Stimulated activated naive CD8-positive, alpha-beta T cell treated with anti-CD3 and anti-CD28 coated beads, Interleukin-15, Interleukin-2, amounts not matched to agents 100 ng/mL and 50 ng/mL, for 24 hours (primary cell): ENCODE results near the gene OR6C3.
"Not testable (repeated sequence)": the region's sequence is repeated elsewhere in the genome, so short reads cannot be mapped to it uniquely, and the experiment has no call there.

Experiments used
- H3K27ac Mint-ChIP-seq: one replicate; pipeline ENCODE4 v1.8.0; 2021; ENCODE audit warnings: mild to moderate bottlenecking, mixed read lengths
- H3K27me3 Mint-ChIP-seq: one replicate; pipeline ENCODE4 v1.8.0; 2021; ENCODE audit warnings: mixed read lengths
- H3K36me3 Mint-ChIP-seq: one replicate; pipeline ENCODE4 v1.8.0; 2021; ENCODE audit warnings: low read depth, mixed read lengths
- H3K4me1 Mint-ChIP-seq: one replicate; pipeline ENCODE4 v1.8.0; 2021; ENCODE audit warnings: low read depth, mixed read lengths
- H3K4me3 Mint-ChIP-seq: one replicate; pipeline ENCODE4 v1.8.0; 2021; ENCODE audit warnings: mild to moderate bottlenecking, mixed read lengths
- H3K9me3 Mint-ChIP-seq: one replicate; pipeline ENCODE4 v1.8.0; 2021; ENCODE audit warnings: mixed read lengths

The OR6C3 gene

DNA sequence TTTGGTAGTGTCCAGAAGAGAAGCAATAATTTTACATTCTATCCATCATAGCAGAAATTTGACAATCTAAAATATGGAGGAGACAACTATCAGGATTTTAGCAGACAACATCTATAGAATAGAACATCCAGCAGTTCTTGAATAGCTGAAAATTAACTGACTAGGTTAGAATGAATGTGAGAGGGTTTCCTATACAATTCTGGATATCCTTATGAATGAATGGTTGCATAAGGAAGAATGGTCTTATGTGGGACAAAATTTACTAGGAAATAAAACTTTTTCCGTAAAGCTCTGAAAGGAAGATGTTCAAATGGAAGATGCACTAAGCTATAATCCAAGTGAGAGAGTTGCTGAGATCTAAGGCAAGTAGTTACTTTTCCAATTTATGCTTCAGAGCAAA lies at the start of gene OR6C3:
TSS of gene OR6C3 (plus strand) at position 301 of the 400 bp plus-strand sequence. CDS start 955 bp downstream, outside the sequence.
- H3K4me1 Mint-ChIP-seq, result no peaks in the 10 kb centered on the region
- no peak within 1 kb of the TSS for H3K27ac Mint-ChIP-seq
- H3K27me3 Mint-ChIP-seq, result peaks cover 7% of the 10 kb centered on the region
- H3K4me3 Mint-ChIP-seq, result no peak within 1 kb of the TSS
- no peaks in the 10 kb centered on the region for H3K9me3 Mint-ChIP-seq
- H3K36me3 Mint-ChIP-seq, result no peaks in the 10 kb centered on the region

DNA sequence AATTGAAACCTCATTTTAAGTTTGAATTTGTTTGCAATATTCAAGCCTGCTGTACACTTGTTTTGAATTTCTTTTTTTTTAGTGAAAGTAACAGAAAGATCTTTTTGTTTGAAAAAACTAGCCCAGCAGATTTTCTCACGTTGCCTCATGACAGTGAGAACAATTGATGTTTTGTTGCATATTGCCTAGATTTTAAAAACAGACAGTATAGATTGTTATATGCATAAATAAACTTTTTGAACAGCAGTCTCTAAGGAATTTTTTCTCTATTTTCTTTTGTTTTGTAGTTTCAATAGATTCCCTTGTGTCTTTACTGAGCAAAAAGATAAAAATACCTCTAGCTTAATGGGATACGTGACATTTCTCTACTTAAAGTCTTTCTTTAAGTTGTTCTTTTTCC lies 49.6 kb upstream of the OR6C3 start:
- Mint-ChIP-seq H3K9me3 (no peaks in the 10 kb centered on the region), H3K27ac (no peak overlapping the region), H3K36me3 (no peaks in the 10 kb centered on the region), H3K4me3 (no peak overlapping the region), H3K27me3 (peaks cover 41% of the 10 kb centered on the region), H3K4me1 (no peaks in the 10 kb centered on the region)

DNA sequence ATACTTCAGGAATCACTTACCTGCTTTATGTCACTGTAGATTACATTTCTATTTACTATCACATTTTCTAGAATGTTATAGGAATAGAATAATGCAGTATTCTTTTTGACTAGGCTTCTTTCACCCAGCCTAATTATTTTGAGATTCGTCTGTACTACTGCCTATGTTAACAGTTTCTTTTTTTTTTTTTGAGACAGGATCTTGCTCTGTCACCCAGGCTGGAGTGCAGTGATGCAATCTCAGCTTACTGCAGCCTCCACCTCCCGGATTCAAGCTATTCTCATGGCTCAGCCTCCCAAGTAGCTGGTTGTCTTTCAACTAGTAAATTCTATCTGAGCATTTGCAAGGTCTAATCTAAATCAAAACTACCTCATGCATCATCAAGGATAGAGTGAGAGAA lies 40.5 kb upstream of the OR6C3 start:
- no peaks in the 10 kb centered on the region for H3K36me3 Mint-ChIP-seq
- no peaks in the 10 kb centered on the region for H3K4me1 Mint-ChIP-seq
- peaks cover 17% of the 10 kb centered on the region for H3K27me3 Mint-ChIP-seq
- H3K9me3 Mint-ChIP-seq, result no peaks in the 10 kb centered on the region
- no peak overlapping the region for H3K4me3 Mint-ChIP-seq
- no peak overlapping the region for H3K27ac Mint-ChIP-seq

DNA sequence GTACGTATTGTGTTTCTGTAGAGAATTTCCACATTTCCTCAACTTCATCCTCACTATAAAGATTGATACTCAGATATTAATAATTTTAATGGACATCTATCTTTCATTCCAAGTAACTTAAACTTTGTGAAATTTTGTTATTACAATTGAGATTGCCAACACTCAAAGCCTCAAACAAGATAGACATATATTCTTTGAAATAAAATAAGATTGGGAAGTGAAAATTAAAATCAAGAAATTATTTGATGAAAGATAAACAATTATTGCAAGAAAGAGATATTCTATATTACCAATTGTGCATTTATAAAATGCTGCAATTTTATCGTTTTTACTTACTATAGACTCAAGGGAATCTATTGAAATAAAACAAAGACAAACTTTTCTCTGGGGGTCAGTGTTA lies 34.1 kb upstream of the OR6C3 start, which contains the start of gene OR6C6:
TSS of gene OR6C6 (minus strand) at position 101 of the 400 bp plus-strand sequence. CDS start 1,337 bp downstream, outside the sequence.
- Mint-ChIP-seq H3K4me1 (no peaks in the 10 kb centered on the region), H3K9me3 (peaks cover 4% of the 10 kb centered on the region), H3K36me3 (no peaks in the 10 kb centered on the region), H3K27me3 (peaks cover 19% of the 10 kb centered on the region), H3K27ac (no peak within 1 kb of the TSS), H3K4me3 (no peak within 1 kb of the TSS)

DNA sequence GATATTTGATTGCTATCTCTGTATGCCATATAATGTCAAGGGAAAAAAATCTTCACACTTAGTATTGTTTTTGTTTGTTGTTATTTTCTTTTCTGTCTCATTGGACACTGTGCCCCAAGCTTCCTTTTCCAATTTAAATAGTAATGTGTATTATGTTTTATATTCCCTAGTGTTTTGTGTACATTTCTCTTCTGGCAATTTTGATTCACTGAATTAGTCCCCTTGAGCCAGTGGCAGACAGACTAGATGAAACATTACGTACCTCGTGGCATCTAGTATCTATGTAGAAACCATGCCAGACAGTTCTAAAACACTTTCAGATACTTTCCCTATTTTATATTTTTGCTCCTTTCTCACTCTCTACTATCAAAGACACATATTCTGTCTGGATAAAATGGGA lies 16.5 kb upstream of the OR6C3 start, which contains the start of gene OR6C1:
TSS of gene OR6C1 (plus strand) at position 301 of the 400 bp plus-strand sequence. CDS start 6,257 bp downstream, outside the sequence.
- Mint-ChIP-seq H3K4me1 (no peaks in the 10 kb centered on the region), H3K27me3 (peaks cover 29% of the 10 kb centered on the region), H3K27ac (no peak within 1 kb of the TSS), H3K4me3 (no peak within 1 kb of the TSS), H3K36me3 (no peaks in the 10 kb centered on the region), H3K9me3 (peaks cover 1% of the 10 kb centered on the region)

DNA sequence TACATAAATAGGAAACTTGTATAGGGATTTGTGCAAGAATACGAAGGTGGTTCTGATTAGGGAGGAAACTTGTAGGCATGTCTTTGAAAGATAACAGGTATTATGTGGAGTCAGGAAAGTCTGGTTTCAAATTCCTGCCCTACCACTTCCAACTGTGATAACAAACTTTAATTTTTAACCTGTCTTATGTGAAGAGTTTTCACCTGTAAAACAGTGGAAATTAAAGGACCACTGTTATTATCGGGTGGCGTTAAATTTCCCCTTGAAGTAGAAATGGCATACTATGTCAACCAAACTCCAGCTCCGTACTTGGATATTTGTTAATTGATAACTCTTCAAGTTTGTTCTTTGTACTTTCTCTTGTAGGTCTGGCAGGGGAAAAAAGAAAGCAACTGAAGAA lies 10.3 kb upstream of the OR6C3 start:
- Mint-ChIP-seq H3K36me3 (no peaks in the 10 kb centered on the region), H3K27me3 (peaks cover 21% of the 10 kb centered on the region), H3K4me3 (no peak overlapping the region), H3K9me3 (peaks cover 3% of the 10 kb centered on the region), H3K4me1 (no peaks in the 10 kb centered on the region), H3K27ac (no peak overlapping the region)

DNA sequence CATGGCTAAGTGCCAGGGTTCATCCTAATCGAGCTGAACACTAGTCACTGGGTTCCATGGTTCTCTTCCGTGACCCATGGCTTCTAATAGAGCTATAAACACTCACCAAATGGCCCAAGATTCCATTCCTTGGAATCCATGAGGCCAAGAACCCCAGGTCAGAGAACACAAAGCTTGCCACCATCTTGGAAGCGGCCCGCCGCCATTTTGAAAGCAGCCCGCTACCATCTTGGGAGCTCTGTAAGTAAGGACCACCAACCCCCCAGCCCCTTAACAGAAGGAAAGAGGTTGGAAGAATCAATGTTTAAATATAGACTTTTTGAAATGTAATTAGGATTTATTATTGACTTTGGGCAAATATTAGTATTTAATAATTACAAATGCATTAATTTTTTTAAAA lies 4.7 kb upstream of the OR6C3 start:
- not testable (repeated sequence) for H3K4me3 Mint-ChIP-seq, H3K9me3 Mint-ChIP-seq, H3K36me3 Mint-ChIP-seq, H3K4me1 Mint-ChIP-seq, H3K27ac Mint-ChIP-seq
- H3K27me3 Mint-ChIP-seq, result peaks cover 17% of the 10 kb centered on the region

DNA sequence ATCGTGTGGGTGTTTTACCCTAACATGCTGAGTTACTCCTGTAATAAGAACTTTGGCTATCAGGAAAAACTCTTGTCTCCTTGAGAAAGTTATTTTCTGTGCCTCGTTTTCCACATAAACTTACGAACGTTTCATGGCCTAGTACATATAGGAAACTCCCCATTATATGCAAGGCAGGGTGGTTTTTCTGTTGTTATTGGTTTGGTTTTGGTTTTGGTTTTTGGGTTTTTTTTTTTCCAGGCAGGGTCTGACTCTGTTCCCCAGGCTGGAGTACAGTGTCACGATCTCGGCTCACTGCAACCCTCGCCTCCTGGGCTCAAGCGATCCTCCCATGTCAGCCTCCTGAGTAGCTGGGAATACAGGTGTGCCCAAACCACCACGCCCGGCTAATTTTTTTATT lies 5.5 kb downstream of the OR6C3 start:
- Mint-ChIP-seq H3K27me3 (peaks cover 4% of the 10 kb centered on the region), H3K36me3 (no peaks in the 10 kb centered on the region), H3K4me1 (no peaks in the 10 kb centered on the region), H3K27ac (no peak overlapping the region), H3K4me3 (no peak overlapping the region), H3K9me3 (no peaks in the 10 kb centered on the region)

DNA sequence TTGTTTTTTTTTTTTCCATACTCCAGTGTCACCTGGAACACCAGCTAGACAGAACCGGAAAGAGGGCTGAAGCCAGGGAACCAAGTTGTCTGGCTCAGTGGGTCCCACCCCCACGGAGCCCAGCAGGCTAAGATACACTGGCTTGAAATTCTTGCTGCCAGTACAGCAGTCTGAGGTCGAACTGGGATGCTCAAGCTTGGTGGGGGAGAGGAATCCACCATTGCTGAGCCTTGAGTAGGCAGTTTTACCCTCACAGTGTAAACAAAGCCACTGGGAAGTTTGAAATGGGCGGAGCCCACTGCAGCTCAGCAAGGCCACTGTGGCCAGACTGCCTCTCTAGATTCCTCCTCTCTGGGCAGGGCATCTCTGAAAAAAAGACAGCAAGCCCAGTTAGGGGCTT lies 24.8 kb downstream of the OR6C3 start:
- not testable (repeated sequence) for H3K4me1 Mint-ChIP-seq, H3K9me3 Mint-ChIP-seq, H3K27ac Mint-ChIP-seq, H3K4me3 Mint-ChIP-seq, H3K36me3 Mint-ChIP-seq
- H3K27me3 Mint-ChIP-seq, result peaks cover 33% of the 10 kb centered on the region

DNA sequence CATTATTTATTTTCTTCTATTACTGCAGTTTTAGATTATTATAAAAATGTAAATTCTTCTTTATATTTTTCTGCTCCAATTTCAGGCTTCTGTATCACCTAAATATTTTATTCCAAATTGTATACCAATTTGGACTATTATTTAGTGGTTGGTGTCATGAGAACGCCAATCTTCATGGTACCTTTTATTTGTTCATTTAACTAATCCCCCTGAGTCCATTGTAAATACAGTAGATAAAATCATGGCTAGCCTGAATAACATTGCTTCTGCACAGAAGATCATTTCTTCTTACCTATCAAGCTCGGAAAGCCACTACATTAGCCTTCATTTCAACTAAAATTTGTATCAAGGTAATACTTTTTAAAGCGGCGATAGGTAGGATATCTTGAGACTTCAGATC lies 32.1 kb downstream of the OR6C3 start, which contains the start of gene OR6C75:
TSS of gene OR6C75 (plus strand) at position 301 of the 400 bp plus-strand sequence. CDS start 2,136 bp downstream, outside the sequence.
- Mint-ChIP-seq H3K27ac (no peak within 1 kb of the TSS), H3K36me3 (no peaks in the 10 kb centered on the region), H3K4me3 (no peak within 1 kb of the TSS), H3K4me1 (no peaks in the 10 kb centered on the region), H3K27me3 (peaks cover 23% of the 10 kb centered on the region), H3K9me3 (no peaks in the 10 kb centered on the region)

DNA sequence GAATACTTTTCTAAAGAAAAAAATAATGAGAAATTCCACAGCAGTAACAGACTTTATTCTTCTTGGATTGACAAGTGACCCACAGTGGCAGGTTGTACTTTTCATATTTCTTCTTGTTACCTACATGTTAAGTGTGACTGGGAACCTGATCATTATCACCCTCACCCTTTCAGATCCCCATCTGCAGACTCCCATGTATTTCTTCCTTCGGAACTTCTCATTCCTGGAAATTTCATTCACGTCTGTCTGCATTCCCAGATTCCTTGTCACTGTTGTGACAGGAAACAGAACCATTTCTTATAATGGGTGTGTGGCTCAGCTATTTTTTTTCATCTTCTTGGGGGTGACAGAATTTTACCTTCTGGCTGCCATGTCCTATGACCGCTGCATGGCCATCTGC lies 34.5 kb downstream of the OR6C3 start:
- Mint-ChIP-seq H3K36me3 (no peaks in the 10 kb centered on the region), H3K27me3 (peaks cover 22% of the 10 kb centered on the region), H3K4me1 (no peaks in the 10 kb centered on the region), H3K4me3 (no peak overlapping the region), H3K9me3 (no peaks in the 10 kb centered on the region), H3K27ac (no peak overlapping the region)

DNA sequence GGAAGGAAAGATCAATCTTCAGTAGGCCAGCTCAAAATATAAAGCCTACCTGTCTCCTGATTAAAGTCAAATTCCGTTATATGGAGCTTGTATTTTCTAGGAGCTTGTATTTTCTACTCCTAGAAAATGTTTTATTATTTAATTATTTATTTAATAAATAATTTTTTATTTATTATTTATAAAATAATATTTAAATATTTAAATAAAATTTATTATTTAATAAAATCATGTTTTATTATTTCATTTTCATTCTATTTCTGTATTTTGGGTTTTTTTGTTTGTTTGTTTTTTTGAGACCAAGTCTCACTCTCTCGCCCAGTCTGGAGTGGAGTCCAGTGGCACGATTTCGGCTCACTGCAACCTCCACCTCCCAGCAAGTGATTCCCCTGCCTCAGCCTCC lies 42.0 kb downstream of the OR6C3 start:
- no peaks in the 10 kb centered on the region for H3K9me3 Mint-ChIP-seq
- no peaks in the 10 kb centered on the region for H3K36me3 Mint-ChIP-seq
- H3K4me1 Mint-ChIP-seq, result no peaks in the 10 kb centered on the region
- H3K27me3 Mint-ChIP-seq, result peaks cover 16% of the 10 kb centered on the region
- no peak overlapping the region for H3K4me3 Mint-ChIP-seq
- no peak overlapping the region for H3K27ac Mint-ChIP-seq
